Effector memory CD4-positive, alpha-beta T cell (primary cell): ENCODE data around the gene CSNK2A1.

Experiments used
- DNase-seq, 3 donors: peaks; one replicate each; pipeline ENCODE4 v3.0.0-alpha.2; 2020
- H3K27ac ChIP-seq: 2 replicates; pipeline ENCODE4 v1.7.0; 2013; ENCODE audit warnings: mild to moderate bottlenecking, low read length, moderate library complexity; ENCODE audit not compliant: insufficient read depth, poor library complexity, severe bottlenecking
- H3K27me3 ChIP-seq: replicated peaks from 2 replicates; pipeline ENCODE4 v1.7.0; 2013; ENCODE audit warnings: mild to moderate bottlenecking, low read length; ENCODE audit not compliant: insufficient read depth, control insufficient read depth, poor library complexity, severe bottlenecking
- H3K36me3 ChIP-seq: 2 replicates; pipeline ENCODE4 v1.7.0; 2013; ENCODE audit warnings: mild to moderate bottlenecking, low read length, moderate library complexity; ENCODE audit not compliant: control insufficient read depth, insufficient read depth
- H3K4me1 ChIP-seq: 2 replicates; pipeline ENCODE4 v1.7.0; 2013; ENCODE audit warnings: low read length, mild to moderate bottlenecking; ENCODE audit not compliant: control insufficient read depth, insufficient read depth, poor library complexity, severe bottlenecking
- H3K4me3 ChIP-seq: 2 replicates; pipeline ENCODE4 v1.7.0; 2013; ENCODE audit warnings: low read length, low read depth, mild to moderate bottlenecking; ENCODE audit not compliant: insufficient read depth, poor library complexity, severe bottlenecking
- H3K9me3 ChIP-seq: 2 replicates; pipeline ENCODE4 v1.7.0; 2013; ENCODE audit warnings: mild to moderate bottlenecking, low read length, moderate library complexity; ENCODE audit not compliant: control insufficient read depth

Gene CSNK2A1

GRCh38 chr20:564192-564591, 20.6 kb upstream of the CSNK2A1 start:
- Histone ChIP-seq H3K9me3 (no peaks in the 10 kb centered on the region), H3K27ac (no peak overlapping the region), H3K4me1 (no peaks in the 10 kb centered on the region), H3K4me3 (no peak overlapping the region), H3K27me3 (no peaks in the 10 kb centered on the region), H3K36me3 (no peaks in the 10 kb centered on the region)
- DNase-seq: no peak

- Histone ChIP-seq H3K27me3 (no peaks in the 10 kb centered on the region), H3K4me3 (no peak overlapping the region), H3K4me1 (no peaks in the 10 kb centered on the region), H3K36me3 (no peaks in the 10 kb centered on the region), H3K9me3 (no peaks in the 10 kb centered on the region), H3K27ac (no peak overlapping the region)
- no peak for DNase-seq
Observed at GRCh38 chr20:563187-563586, 19.6 kb upstream of the CSNK2A1 start.

GRCh38 chr20:562232-562897, 18.8 kb upstream of the CSNK2A1 start:
- Histone ChIP-seq H3K27ac (no peak overlapping the region), H3K36me3 (no peaks in the 10 kb centered on the region), H3K4me3 (no peak overlapping the region), H3K4me1 (no peaks in the 10 kb centered on the region), H3K27me3 (no peaks in the 10 kb centered on the region), H3K9me3 (no peaks in the 10 kb centered on the region)
- no peak for DNase-seq

- Histone ChIP-seq H3K4me3 (no peak overlapping the region), H3K27ac (no peak overlapping the region), H3K27me3 (no peaks in the 10 kb centered on the region), H3K36me3 (no peaks in the 10 kb centered on the region), H3K9me3 (no peaks in the 10 kb centered on the region), H3K4me1 (no peaks in the 10 kb centered on the region)
- DNase-seq: no peak
Observed at GRCh38 chr20:561437-562231, 18.0 kb upstream of the CSNK2A1 start.

- Histone ChIP-seq H3K27ac (no peak overlapping the region), H3K4me1 (no peaks in the 10 kb centered on the region), H3K4me3 (no peak overlapping the region), H3K36me3 (no peaks in the 10 kb centered on the region), H3K9me3 (no peaks in the 10 kb centered on the region), H3K27me3 (no peaks in the 10 kb centered on the region)
- DNase-seq: no peak
Observed at GRCh38 chr20:560680-561079, 17.1 kb upstream of the CSNK2A1 start.

- H3K27me3 ChIP-seq: no peaks in the 10 kb centered on the region
- no peak for DNase-seq
- H3K9me3 ChIP-seq: no peaks in the 10 kb centered on the region
- no peaks in the 10 kb centered on the region for H3K36me3 ChIP-seq
- H3K4me1 ChIP-seq: no peaks in the 10 kb centered on the region
- H3K27ac ChIP-seq: no peak overlapping the region
- H3K4me3 ChIP-seq: no peak overlapping the region
Observed at GRCh38 chr20:558117-558516, 14.5 kb upstream of the CSNK2A1 start.

- no peak overlapping the region for H3K4me3 ChIP-seq
- no peaks in the 10 kb centered on the region for H3K27me3 ChIP-seq
- H3K4me1 ChIP-seq: no peaks in the 10 kb centered on the region
- H3K36me3 ChIP-seq: no peaks in the 10 kb centered on the region
- no peak overlapping the region for H3K27ac ChIP-seq
- DNase-seq: no peak
- no peaks in the 10 kb centered on the region for H3K9me3 ChIP-seq
Observed at GRCh38 chr20:556984-557383, 13.4 kb upstream of the CSNK2A1 start.

GRCh38 chr20:555976-556385, 12.4 kb upstream of the CSNK2A1 start:
- no peaks in the 10 kb centered on the region for H3K9me3 ChIP-seq
- no peak overlapping the region for H3K4me3 ChIP-seq
- H3K4me1 ChIP-seq: no peaks in the 10 kb centered on the region
- H3K36me3 ChIP-seq: no peaks in the 10 kb centered on the region
- H3K27ac ChIP-seq: no peak overlapping the region
- no peaks in the 10 kb centered on the region for H3K27me3 ChIP-seq
- DNase-seq: no peak

- Histone ChIP-seq H3K27ac (no peak overlapping the region), H3K9me3 (no peaks in the 10 kb centered on the region), H3K36me3 (no peaks in the 10 kb centered on the region), H3K4me1 (no peaks in the 10 kb centered on the region), H3K27me3 (no peaks in the 10 kb centered on the region), H3K4me3 (no peak overlapping the region)
- DNase-seq: no peak
Observed at GRCh38 chr20:550611-551010, 7.0 kb upstream of the CSNK2A1 start.

GRCh38 chr20:549722-550496, 6.3 kb upstream of the CSNK2A1 start:
- no peaks in the 10 kb centered on the region for H3K36me3 ChIP-seq
- no peaks in the 10 kb centered on the region for H3K4me1 ChIP-seq
- H3K9me3 ChIP-seq: no peaks in the 10 kb centered on the region
- no peak overlapping the region for H3K27ac ChIP-seq
- H3K4me3 ChIP-seq: no peak overlapping the region
- DNase-seq: no peak
- no peaks in the 10 kb centered on the region for H3K27me3 ChIP-seq
